HEK293T (cell line): ENCODE data around the gene SUSD6.

ENCODE experiments used
- HDGF ChIP-seq: fragments of 450-650 bp; IDR thresholded peaks from 2 replicates; pipeline ENCODE4 v1.6.1; 2017; ENCODE audit warnings: antibody characterized with exemption, borderline replicate concordance
- NFRKB ChIP-seq: fragments of 450-650 bp; IDR thresholded peaks from 2 replicates; pipeline ENCODE4 v1.6.1; 2016; ENCODE audit warnings: mild to moderate bottlenecking, moderate library complexity
- SUZ12 ChIP-seq: fragments of 450-650 bp; IDR thresholded peaks from 2 replicates; pipeline ENCODE4 v1.6.1; 2016; ENCODE audit warnings: mild to moderate bottlenecking

- TF ChIP-seq SUZ12 (no peak), NFRKB (no peak), HDGF (no peak)
Measured at GRCh38 chr14:69625299-69626131, 14.1 kb downstream of the SUSD6 start.
